Measurements from ENCODE around the gene CHST8.

GRCh38 chr19:33673258-33673875, 51.6 kb downstream of the CHST8 start:
- TF ChIP-seq EZH2 (IDR thresholded peaks at IDR 0.05) (no peak), POLR2AphosphoS5 (IDR thresholded peaks at IDR 0.05; ENCODE audit: borderline replicate concordance, low read depth, low read length) (no peak)
